Natural killer cell (primary cell): ENCODE measurements around the gene FLT1. TPM values are rescaled to one million over a fixed set of nuclear protein-coding genes. Genes with fewer than 3 reads are reported as not detected.
A peak's percentile ranks its signal among the peaks of the same experiment; 100 is the strongest.

Experiments
- ATAC-seq, 3 donors: fragments of 150-1000 bp in 2 of 3; fragments of 200-7000 bp in 1 of 3; cut with Tn5 transposase; 1 replicate in 1 of 3; 2 replicates in 2 of 3; pipeline ENCODE4 v1.10.0; 2021; ENCODE audit warnings: mild to moderate bottlenecking in 2 of 3, moderate library complexity in 2 of 3
- DNase-seq, 2 donors: peaks; one replicate each; pipeline versions ENCODE4 v3.0.0 to v3.0.0-alpha.2; 2013 to 2021; ENCODE audit warnings: mixed read lengths in 1 of 2
- H3K27ac ChIP-seq: one replicate; pipeline ENCODE4 v1.5.1; 2013; ENCODE audit warnings: mild to moderate bottlenecking, low read length
- H3K27me3 ChIP-seq: one replicate; pipeline ENCODE4 v1.6.1; 2013; ENCODE audit warnings: low read length; ENCODE audit not compliant: control insufficient read depth, insufficient read depth
- H3K36me3 ChIP-seq: one replicate; pipeline ENCODE4 v1.6.1; 2013; ENCODE audit warnings: low read length; ENCODE audit not compliant: control insufficient read depth, insufficient read depth
- H3K4me1 ChIP-seq: one replicate; pipeline ENCODE4 v1.6.1; 2013; ENCODE audit warnings: low read length; ENCODE audit not compliant: control insufficient read depth, insufficient read depth
- H3K4me3 ChIP-seq: one replicate; pipeline ENCODE4 v1.5.1; 2013; ENCODE audit warnings: low read length
- H3K9me3 ChIP-seq: one replicate; pipeline ENCODE4 v1.6.1; 2013; ENCODE audit warnings: low read length; ENCODE audit not compliant: control insufficient read depth, insufficient read depth
- H3K27ac Mint-ChIP-seq, 2 donors: one replicate each; pipeline ENCODE4 v1.8.0; 2022; ENCODE audit warnings: mild to moderate bottlenecking in 2 of 2, mixed read lengths in 2 of 2, moderate library complexity in 1 of 2
- H3K27me3 Mint-ChIP-seq, 2 donors: one replicate each; pipeline ENCODE4 v1.8.0; 2022; ENCODE audit warnings: low read depth in 2 of 2, mixed read lengths in 2 of 2
- H3K36me3 Mint-ChIP-seq: one replicate; pipeline ENCODE4 v1.8.0; 2022; ENCODE audit warnings: mixed read lengths
- H3K4me1 Mint-ChIP-seq, 2 donors: one replicate each; pipeline ENCODE4 v1.8.0; 2022; ENCODE audit warnings: mixed read lengths in 2 of 2
- H3K4me3 Mint-ChIP-seq: one replicate; pipeline ENCODE4 v1.8.0; 2022; ENCODE audit warnings: mild to moderate bottlenecking, moderate library complexity, mixed read lengths
- H3K9me3 Mint-ChIP-seq, 2 donors: one replicate each; pipeline ENCODE4 v1.8.0; 2022; ENCODE audit warnings: mixed read lengths in 2 of 2
- WGBS: methylation state at CpG from one replicate; pipeline ENCODE4 v1.1.7; 2013; ENCODE audit warnings: missing lambda C conversion rate; ENCODE audit not compliant: insufficient coverage; 5-methylcytosine and 5-hydroxymethylcytosine counted together
- intact Hi-C: fragments of 100-400 bp; cut with micrococcal nuclease; formaldehyde crosslinking; loops from one replicate; pipeline ENCODE4 v1.14.2; 2022
- total RNA-seq, 4 donors: library from RNA; stranded (reverse); fragments of 120-200 nt in 1 of 4; gene quantifications; one replicate each; pipeline versions ENCODE4 v1.2.3 to v1.2.4, GENCODE V29; 2013 to 2022
- TF ChIP-seq, protein P1 (sequence below): fragments of 200-600 bp; IDR thresholded peaks from one replicate; pipeline ENCODE4 v1.8.0; 2022; ENCODE audit warnings: antibody characterized with exemption

FLT1 gene
- total RNA-seq, 3 donors from 2014 or later (not counting 1 experiment from before 2014, with no cell fraction given), result 0.05 to 0.43 (median 0.07) TPM

DNA sequence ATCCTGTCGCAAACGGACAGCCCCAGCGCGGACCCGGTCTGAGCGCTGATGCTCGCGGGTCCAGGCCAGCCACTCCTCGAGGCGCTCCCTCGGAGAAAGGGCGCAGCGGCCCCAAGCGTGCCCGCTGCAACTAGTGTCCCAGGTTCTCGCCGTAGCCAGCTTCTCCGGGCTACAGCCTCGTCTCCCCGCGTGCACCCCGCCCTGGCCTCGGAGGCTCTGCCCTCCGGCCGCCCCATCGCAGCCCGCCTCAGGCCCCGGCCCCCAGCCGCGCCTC, 487 bp downstream of the FLT1 start:
- Histone ChIP-seq H3K27me3 (peaks cover 28% of the 10 kb centered on the region), H3K36me3 (no peaks in the 10 kb centered on the region), H3K9me3 (no peaks in the 10 kb centered on the region), H3K27ac (no peak overlapping the region), H3K4me1 (peaks cover 21% of the 10 kb centered on the region), H3K4me3 (no peak overlapping the region)
- H3K9me3 Mint-ChIP-seq, result no peaks in the 10 kb centered on the region
- H3K27ac Mint-ChIP-seq, result no peak overlapping the region
- WGBS, result 2% methylated on average over 30 of the region's 30 CpGs
- intact Hi-C loops, result no loop called here
- DNase-seq (no peak), ATAC-seq (peak in 1 of 3 donors; percentile 5)
- no peaks in the 10 kb centered on the region for H3K4me1 Mint-ChIP-seq
- H3K36me3 Mint-ChIP-seq, result no peaks in the 10 kb centered on the region
- H3K27me3 Mint-ChIP-seq, result peaks cover 41 to 72% of the 10 kb centered on the region in 2 donors
- TF ChIP-seq, protein P1, sequence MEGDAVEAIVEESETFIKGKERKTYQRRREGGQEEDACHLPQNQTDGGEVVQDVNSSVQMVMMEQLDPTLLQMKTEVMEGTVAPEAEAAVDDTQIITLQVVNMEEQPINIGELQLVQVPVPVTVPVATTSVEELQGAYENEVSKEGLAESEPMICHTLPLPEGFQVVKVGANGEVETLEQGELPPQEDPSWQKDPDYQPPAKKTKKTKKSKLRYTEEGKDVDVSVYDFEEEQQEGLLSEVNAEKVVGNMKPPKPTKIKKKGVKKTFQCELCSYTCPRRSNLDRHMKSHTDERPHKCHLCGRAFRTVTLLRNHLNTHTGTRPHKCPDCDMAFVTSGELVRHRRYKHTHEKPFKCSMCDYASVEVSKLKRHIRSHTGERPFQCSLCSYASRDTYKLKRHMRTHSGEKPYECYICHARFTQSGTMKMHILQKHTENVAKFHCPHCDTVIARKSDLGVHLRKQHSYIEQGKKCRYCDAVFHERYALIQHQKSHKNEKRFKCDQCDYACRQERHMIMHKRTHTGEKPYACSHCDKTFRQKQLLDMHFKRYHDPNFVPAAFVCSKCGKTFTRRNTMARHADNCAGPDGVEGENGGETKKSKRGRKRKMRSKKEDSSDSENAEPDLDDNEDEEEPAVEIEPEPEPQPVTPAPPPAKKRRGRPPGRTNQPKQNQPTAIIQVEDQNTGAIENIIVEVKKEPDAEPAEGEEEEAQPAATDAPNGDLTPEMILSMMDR, result no peak
- H3K4me3 Mint-ChIP-seq, result no peak overlapping the region

DNA sequence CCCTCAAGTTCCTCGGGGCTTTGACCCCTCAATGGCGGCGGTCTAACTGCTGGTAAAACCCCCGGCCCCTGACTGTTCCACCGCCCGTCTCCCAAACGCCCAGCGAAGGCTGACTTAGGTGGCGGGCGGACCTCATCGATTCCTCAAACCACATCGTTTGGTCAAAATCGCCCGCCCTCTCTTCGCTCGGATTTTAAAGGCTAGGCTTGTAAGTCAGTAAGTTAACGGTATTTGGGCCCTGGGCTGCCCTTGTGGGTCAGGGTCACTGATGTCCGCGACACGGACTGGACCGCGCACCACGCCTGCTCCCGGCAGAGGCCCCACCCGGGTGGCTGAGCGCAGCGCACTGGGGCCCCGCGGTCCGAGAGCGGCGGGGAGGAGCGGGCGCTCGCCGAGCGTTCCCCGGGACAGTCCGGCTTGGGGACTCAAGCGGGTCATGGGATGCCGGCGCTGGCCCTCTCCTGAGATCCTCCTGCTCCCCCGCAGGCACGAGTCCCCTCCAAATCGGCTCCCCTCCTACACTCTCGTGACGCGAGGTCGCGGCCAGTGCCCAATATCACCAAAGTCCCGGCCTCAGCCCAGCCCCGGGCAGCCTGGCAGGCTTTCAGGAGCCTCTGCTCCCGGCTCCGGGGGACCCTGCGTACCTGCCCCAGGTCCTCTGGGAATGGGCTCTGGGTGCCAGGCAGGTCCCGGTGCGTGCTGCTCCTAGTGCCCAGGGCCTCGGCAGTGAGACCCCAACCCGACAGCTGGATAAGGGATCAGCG, 1.0 kb downstream of the FLT1 start:
- Mint-ChIP-seq H3K36me3 (no peaks in the 10 kb centered on the region), H3K27me3 (peaks cover 43 to 76% of the 10 kb centered on the region in 2 donors), H3K27ac (no peak overlapping the region), H3K9me3 (no peaks in the 10 kb centered on the region), H3K4me3 (no peak overlapping the region), H3K4me1 (no peaks in the 10 kb centered on the region)
- Histone ChIP-seq H3K27me3 (peaks cover 28% of the 10 kb centered on the region), H3K4me3 (no peak overlapping the region), H3K4me1 (peaks cover 21% of the 10 kb centered on the region), H3K9me3 (no peaks in the 10 kb centered on the region), H3K36me3 (no peaks in the 10 kb centered on the region), H3K27ac (no peak overlapping the region)
- 2% methylated on average over 60 of the region's 60 CpGs for WGBS
- no peak for ATAC-seq
- DNase-seq, result no peak
- intact Hi-C loops, result no loop called here
- TF ChIP-seq, protein P1, result no peak

DNA sequence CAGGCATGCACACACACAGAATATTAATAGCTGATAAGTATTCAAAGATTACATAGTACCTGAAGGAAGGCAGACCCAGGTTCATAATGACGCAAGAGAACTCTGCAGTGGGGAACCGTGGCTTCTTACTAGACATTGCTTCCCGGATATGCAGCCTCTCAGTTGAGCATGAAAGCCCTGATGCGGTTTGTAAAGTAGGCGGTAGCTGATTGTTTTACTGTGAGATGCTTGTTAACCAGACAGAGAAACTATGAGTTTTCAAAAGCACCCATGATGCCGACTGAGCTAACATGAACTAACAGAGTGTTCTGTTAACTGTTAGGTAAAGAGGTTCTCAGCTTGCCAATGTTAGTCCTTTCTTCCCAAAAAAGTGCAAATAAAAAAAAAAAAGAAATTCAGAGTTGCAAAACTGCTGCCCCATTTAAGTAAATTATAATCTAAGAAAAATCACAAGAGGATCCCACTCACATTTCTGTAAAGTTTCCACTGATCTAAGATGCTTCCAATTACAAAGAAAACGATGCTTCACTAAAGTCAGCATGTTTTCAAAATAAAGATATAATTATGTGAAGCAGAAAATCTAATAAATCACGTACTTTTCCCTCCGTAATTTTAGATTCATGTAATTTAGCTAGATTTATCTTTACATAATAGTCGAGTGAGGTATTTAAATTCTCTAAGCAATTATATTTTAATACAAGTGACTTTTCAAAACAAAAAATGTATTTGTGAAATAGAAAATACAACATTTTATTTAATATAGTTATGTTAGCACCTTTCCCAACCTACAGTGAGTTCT, 2.2 kb downstream of the FLT1 start:
- peaks cover 21% of the 10 kb centered on the region for H3K4me1 ChIP-seq
- no peak overlapping the region for H3K4me3 ChIP-seq
- H3K4me3 Mint-ChIP-seq, result no peak overlapping the region
- ATAC-seq, result peak in 1 of 3 donors; percentile 28
- H3K4me1 Mint-ChIP-seq, result no peaks in the 10 kb centered on the region
- peak in 1 of 2 donors; percentile 76 for DNase-seq
- WGBS, result 70% methylated on average over 6 of the region's 10 CpGs
- no peak overlapping the region for H3K27ac Mint-ChIP-seq
- H3K27me3 ChIP-seq, result peaks cover 28% of the 10 kb centered on the region
- intact Hi-C loops, result no loop called here
- no peaks in the 10 kb centered on the region for H3K36me3 ChIP-seq
- H3K27ac ChIP-seq, result no peak overlapping the region
- H3K9me3 ChIP-seq, result no peaks in the 10 kb centered on the region
- TF ChIP-seq, protein P1, result no peak
- peaks cover 37 to 74% of the 10 kb centered on the region in 2 donors for H3K27me3 Mint-ChIP-seq
- H3K9me3 Mint-ChIP-seq, result no peaks in the 10 kb centered on the region
- no peaks in the 10 kb centered on the region for H3K36me3 Mint-ChIP-seq
